Tongue (tissue), 3 donors: ENCODE measurements around the gene RNF20. TPM values are rescaled to one million over a fixed set of nuclear protein-coding genes. Genes with fewer than 3 reads are reported as not detected.
"Not testable (repeated sequence)": the region's sequence is repeated elsewhere in the genome, so short reads cannot be mapped to it uniquely, and the experiment has no call there.

Experiments
- DNase-seq: peaks from one replicate; pipeline ENCODE4 v3.0.0-alpha.2; 2015
- small RNA-seq: library from RNA; depleted of rRNA; stranded (forward); fragments of <200 nt; gene quantifications from one replicate; pipeline ENCODE3, GENCODE V24; 2014; ENCODE audit warnings: low replicate concordance
- total RNA-seq: library from RNA; depleted of rRNA; stranded (reverse); fragments of >200 nt; gene quantifications from one replicate; pipeline ENCODE4 v1.2.3, GENCODE V29; 2014

RNF20 gene
- total RNA-seq, 1 donor from 2014 or later, result 35.1 TPM

GRCh38 chr9:101587332-101588043 lies 53.8 kb downstream of the RNF20 start:
- DNase-seq, result no peak

GRCh38 chr9:101590074-101590473 lies 56.4 kb downstream of the RNF20 start:
- DNase-seq, result not testable (repeated sequence)

GRCh38 chr9:101590901-101591300 lies 57.2 kb downstream of the RNF20 start:
- DNase-seq, result no peak

- no peak for DNase-seq
These were observed 58.3 kb downstream of the RNF20 start for GRCh38 chr9:101591787-101592446.

- no peak for DNase-seq
These were observed 59.1 kb downstream of the RNF20 start for GRCh38 chr9:101592788-101593187.

- no peak for DNase-seq
These were observed 59.7 kb downstream of the RNF20 start for GRCh38 chr9:101593345-101593744.

GRCh38 chr9:101594796-101595195 lies 61.1 kb downstream of the RNF20 start, which contains the start of gene PPP3R2:
Gene PPP3R2, minus strand, starts transcription at chr9:101594969. Its CDS starts 48 bp downstream, at chr9:101594921.
- no peak for DNase-seq

- DNase-seq, result peak; percentile 77
These were observed 68.5 kb downstream of the RNF20 start for GRCh38 chr9:101601904-101602765.

GRCh38 chr9:101604296-101604695 lies 70.6 kb downstream of the RNF20 start:
- DNase-seq, result no peak

GRCh38 chr9:101605547-101605946 lies 71.9 kb downstream of the RNF20 start:
- DNase-seq, result no peak

Small RNAs within 50 kb of the gene (small RNA-seq; reads per million reads assigned to genes)
- gene AL353621.1, result not detected

Other genes with a start within 250 kb of the RNF20 start
- gene BAAT, start 148.8 kb upstream of the RNF20 start, total RNA-seq, result 0.41 TPM
- gene MRPL50, start 135.2 kb upstream of the RNF20 start, total RNA-seq, result 29.2 TPM
- 31.8 TPM for gene ZNF189, start 135.0 kb upstream of the RNF20 start, total RNA-seq
- not detected for gene ALDOB, start 98.1 kb upstream of the RNF20 start, total RNA-seq
- gene PPP3R2, start 61.1 kb downstream of the RNF20 start, total RNA-seq, result not detected
- 0.21 TPM for gene GRIN3A, start 204.8 kb downstream of the RNF20 start, total RNA-seq